NCI-H82 treated with DMSO at 0.1 percent for 48 hours (cell line): ENCODE results near the gene CNOT8.
"Not testable (repeated sequence)": the region's sequence is repeated elsewhere in the genome, so short reads cannot be mapped to it uniquely, and the experiment has no call there.

ENCODE experiments used
- DNase-seq: peaks from one replicate; lab custom pipeline; 2025; ENCODE audit not compliant: unreplicated experiment; lab: John Stamatoyannopoulos, UW

Gene CNOT8

DNA sequence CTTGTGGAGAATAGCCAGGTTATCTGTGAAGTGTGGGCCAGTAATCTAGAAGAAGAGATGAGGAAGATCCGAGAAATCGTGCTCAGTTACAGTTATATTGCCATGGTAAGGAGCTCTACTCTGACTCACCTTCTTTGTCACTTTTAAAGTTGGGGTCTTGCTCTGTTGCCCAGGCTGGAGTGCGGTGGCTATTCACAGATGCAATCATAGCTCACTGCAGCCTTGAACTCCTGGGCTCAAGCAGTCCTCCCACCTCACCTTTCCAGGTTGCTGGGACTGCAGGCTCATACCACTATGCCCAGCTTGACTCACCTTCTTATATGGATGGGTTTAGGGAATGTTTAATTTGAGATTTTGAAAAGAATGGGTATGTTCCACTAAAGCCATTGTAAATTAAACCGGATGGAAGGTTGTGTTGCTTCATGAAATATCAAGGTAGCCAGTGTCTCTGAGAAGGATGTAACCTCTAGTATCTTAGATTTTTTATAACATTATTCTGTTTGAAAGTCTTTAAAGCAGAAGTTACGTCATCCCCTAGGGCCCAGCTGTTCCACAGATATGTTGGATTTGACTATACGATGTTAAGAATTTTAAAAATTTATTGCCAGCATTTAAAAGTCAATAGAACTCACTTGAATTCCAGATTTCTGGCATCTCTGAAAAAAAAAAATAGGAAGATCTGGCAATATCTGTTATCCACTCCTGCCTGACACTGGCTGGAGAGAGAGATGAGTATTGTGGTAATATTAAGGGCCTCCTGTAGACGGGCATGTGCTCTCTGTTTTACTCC is 5.1 kb downstream of the CNOT8 start:
- no peak for DNase-seq

DNA sequence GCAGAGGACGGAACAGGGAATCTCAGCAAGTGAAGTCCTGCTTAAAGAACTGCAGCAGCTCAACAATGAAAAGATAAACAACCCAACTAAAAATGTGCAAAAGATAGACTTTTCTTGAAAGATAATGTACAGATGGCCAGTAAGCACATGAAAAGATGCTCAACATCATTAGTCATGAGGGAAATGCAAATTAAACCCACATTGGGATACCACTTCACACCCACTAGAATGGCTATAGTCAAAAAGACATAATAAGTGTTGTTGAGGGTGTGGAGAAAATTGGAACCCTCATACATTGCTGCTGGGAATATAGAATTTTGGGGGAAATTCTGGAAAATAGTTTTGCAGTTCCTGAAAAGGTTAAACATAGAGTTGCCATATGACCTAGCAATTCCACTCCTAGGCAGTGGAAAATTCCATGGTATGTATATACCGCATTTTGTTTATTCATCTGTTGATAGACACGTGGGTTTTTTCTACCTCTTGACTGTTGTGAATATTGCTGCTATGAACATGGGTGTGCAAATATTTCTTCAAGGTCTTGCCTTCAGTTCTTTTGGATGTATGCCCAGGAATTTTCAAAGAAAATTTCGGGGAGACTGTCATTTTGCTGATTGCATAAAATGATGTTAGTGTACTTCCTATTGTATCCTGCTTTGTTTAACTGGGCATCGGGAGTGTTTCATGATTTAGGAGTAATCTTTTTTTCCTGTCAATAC is 7.2 kb downstream of the CNOT8 start:
- DNase-seq, result no peak

DNA sequence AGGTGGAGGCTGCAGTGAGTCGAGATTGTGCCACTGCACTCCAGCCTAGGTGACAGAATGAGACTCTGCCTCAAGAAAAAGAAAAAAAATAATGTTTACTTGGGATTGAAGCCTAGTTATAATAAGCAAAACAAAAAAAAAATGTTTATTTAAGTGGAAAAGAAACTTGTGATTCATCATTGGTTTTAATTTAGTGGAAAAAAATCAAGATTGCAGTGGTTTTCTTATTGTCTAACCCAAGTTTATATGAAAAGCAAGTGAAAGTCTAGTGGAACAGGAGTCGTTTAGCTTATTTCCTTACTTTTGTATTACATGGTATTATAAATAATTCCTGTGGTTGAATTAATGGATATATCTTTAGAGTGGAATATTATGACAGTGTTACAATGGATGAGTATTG is 8.4 kb downstream of the CNOT8 start:
- DNase-seq, result no peak

DNA sequence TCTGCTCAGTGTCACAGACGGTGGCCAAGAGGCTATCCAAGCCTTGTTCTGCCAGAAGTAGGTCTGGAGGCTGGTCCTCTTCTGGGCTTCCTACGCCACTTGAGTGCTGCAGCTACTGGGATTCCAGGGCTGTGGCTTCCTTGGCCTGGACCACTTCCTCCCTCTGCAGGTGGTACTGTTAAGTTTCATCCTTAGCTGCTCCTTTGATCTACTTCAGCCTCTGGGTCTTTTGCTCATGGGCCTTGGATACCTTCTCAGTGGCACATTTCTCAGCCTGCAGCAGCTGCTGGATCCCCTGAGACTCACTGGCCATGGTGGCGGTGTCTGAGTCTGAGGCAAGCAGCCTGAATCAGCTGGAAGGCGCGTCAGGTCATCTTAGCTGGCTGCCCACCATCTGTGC is 10.3 kb downstream of the CNOT8 start:
- DNase-seq, result no peak

DNA sequence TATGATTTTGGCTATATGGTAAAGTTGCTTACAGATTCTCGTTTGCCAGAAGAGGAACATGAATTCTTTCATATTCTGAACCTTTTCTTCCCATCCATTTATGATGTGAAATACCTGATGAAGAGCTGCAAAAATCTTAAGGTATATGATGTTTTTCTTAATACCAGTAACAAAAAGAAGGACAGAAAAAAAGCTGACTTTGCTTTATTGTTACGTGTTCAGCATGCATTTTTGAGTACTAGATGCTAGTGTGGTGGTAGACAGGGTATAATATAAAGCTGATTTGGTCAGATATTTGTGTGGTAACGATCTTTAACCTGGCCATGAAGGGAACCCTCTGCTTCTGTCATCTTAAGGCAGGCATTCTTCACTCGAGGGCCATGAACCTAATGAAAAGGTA is 13.3 kb downstream of the CNOT8 start:
- no peak for DNase-seq

DNA sequence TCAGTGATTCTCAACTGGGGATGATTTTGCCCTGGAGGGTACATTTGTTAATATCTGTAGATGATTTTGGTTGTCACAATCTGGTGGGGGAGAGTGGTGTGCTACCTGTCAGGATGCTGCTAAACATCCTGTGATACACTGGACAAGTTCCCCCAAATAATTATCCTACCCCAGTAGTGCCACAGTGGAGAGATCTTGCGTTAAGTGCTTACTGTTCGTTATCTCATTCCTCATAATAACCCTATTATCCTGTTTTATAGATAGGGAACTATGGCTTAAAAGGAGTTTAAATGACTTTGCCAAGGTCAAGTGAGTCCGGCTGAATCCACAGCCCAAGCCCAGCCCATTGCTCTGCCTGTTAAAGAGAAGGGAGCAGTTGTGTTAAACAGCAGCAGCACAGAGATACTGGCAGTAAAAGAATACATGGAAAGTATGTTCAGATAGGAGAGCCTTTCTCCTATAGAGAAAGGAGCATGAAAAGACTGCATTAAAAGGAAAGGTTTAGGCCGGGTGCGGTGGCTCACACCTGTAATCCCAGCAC is 15.4 kb downstream of the CNOT8 start:
- DNase-seq, result no peak

DNA sequence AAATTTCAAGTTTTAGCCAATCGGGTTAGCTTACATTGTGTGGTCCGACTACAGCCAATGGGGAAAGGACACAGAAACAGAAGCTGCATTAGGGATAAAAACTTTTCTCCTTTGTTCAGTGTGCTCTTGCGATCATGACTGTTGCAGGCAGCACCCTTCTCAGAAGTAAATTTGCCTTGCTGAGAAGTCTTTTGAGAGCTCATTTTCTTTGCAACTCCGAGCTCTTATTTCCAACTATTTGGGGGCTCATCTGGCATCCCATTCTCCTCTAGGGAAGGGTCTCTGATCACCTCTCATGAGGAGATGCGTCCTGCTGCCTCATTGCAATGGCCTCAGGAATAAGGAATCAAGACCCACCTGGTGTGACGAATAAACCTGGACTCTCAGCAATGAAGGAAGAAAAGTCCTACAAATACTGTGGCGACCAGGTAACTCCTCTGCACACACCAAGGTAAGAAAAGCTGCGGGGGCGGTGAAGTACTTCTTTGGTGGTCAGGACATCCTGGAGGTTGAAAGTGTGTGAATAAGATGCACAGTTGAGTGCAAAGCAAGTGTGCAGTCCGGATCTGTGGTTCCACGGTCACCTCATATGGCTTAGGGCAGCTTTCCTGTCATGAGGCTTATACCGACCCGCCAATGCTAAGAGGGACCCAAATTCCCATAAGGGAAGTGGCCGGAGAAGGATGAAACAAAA is 20.4 kb downstream of the CNOT8 start:
- no peak for DNase-seq

DNA sequence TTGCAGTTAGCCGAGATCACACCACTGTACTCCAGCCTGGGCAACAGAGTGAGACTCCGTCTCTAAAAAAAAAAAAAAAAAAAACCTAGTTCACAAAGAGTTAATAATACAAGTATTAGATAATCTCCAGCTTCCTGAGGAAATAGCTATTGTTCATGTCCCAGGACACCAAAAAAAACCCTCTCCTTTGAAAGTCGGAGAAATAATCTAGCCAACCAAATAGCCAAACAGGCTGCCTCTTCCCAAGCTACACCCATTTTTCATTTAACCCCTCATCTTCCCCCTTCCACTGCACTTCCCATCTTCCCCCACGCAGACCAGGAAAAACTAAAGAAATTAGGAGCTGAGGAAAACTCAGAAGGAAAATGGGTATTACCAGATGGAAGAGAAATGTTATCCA is 23.6 kb downstream of the CNOT8 start:
- no peak for DNase-seq

DNA sequence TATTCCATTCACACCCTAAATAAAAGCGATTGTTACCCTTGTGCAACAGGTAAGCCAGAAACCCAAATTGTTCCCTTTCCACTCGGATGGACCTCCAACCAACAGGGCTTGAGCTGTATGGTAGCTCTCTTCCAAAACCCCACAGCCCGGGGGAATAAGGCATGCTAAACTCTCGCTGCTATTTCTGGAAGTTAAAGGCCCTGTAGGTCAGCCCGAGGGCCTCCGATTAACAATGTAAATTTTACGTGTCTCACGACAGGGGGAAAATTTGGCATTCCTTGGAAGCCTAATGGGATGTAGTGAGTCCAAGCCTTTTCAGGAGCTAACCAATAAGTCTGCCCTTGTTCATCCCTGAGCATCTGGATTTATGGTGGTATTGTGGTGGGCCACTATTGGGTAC is 26.0 kb downstream of the CNOT8 start:
- DNase-seq, result no peak

DNA sequence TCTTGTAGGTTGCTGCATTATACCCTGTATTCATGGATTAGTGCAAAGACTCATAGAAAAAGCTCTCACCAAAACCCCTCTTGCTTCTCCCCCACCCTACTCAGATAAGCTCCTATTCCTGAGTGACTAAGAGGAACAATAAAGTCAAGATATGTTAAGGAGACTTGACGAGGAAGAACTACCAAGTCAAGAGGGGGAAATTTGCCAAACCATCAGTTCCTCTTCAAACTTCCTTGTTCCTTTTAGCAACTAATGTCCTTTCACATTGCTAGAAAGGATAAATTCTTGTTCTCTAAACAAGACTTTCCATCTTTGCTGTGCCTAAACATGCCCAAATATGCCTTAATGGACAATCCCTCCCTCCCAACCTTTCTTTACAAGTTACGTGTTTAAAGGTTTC is 27.0 kb downstream of the CNOT8 start:
- no peak for DNase-seq

DNA sequence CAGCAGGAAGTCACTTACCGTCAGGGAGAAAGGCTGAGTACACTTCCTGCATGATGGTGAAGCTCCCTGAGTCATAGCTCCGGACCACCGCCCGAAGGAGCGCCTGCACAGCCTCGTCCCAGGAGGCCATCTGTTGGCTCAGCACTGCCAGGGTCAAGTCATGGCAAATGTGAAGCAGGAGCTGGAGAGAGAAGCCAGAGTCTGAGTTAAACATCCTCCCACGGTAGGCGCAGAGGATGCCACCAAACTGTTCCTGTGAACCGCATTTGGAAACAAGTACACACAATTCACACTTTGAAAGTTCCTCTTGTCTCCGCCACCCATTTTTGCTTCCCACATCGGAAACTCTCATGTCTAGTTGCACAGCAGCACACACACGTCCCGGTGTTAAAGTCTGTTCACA is 33.9 kb downstream of the CNOT8 start:
- no peak for DNase-seq

DNA sequence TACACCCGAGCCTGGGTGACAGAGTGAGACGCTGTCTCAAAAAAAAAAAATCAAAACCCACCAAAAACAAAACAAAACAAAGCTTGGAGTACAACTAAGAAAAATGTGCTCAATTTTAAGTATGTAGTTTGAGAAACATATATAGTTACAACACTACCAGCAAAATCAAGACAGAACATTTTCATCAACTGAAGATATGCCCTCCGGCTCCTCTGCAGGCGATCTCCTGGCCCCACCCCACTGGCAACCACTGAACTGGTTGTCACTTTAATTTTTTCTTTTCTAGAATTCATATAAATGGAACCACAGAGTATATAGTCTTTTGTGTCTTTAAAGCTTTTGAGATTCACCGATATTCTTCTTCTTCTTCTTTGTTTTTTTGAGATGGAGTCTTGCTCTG is 35.0 kb downstream of the CNOT8 start:
- DNase-seq, result no peak

DNA sequence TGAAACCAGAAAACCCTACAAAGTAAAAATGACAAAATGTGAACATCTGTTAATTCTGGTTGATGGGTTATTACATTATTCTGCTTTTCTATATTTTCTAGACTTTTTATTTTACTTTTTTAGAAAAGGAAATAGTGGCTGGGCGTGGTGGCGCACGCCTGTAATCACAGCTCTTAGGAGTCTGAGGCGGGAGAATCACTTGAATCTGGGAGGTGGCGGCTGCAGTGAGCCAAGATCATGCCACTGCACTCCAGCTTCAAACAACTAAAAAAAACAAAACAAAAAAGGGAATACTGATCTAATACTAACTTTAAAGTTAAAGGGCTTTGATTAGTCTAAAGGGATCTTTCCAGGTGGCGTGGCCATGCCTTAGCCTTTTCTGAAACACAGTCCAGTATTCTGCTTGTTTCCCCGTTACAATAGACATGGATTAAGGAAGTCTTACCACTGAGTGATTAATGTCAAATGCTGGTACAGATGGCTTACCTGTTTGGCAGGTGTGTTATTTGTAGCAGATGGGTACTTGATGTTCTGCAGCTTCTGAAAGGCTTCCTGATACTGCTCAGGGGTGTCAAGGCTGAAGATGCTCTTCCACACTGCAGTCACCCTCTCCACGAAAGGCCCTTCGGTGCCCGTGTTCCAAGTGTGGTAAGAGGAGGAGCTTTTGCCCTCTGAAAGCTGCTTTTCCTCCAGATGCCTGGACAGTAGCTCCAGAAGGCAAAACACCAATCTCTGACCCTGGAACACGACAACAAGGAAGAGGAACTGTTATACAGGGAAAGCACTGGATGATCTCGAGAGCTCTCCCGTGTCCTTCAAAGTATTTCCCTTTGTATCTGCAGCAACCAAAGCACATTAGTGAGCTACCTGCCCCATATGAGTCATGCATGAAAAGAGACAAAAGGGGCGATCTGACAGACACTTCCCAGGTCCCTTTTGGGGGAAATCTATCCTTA is 37.5 kb downstream of the CNOT8 start:
- DNase-seq, result no peak

DNA sequence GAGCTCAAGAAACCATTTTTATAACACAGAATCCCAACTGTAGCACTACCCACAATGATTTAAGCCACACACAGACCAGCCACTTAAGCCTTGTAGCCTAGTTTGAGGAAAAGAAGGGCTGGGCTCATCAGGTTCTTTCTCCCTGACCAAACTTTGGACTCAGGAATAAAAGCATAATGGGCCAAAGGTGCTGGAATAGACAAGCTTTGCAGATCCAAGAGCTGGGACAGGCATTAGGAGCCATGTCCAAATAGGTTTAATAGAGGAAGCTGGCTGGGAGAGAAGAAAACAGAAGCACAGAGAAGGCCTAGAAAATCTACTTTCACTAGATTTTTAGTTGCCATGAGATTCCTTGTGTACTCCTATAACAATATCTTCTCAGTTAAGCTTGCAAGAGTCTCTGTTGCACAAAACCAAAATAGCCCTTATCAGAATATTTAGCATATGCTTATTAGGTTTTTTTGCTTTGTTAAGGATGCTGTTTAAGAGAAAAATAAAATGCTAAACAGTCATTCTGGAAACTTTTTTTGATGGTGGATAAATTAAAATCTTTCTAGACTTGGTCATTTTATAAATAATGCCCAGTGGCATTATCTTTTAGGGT is 38.2 kb downstream of the CNOT8 start:
- no peak for DNase-seq

DNA sequence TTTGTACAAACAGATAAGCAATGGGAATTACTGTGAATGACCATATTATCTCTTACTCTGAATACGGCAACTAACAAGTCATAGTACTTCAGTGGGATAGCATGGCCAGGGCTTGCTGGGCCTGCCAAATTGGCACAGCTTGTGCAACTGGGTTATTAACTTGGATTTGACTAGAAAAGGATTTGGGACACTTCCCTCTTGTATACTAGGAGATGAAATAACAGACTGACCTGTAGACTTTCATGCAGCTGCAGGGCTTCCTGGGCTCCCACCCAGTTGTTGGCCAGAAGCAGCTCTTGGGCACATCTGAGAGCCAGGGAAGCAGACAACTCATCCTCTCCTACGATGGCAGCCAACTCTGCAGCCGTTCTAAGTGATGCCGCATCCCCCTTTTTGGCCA is 39.8 kb downstream of the CNOT8 start:
- no peak for DNase-seq

DNA sequence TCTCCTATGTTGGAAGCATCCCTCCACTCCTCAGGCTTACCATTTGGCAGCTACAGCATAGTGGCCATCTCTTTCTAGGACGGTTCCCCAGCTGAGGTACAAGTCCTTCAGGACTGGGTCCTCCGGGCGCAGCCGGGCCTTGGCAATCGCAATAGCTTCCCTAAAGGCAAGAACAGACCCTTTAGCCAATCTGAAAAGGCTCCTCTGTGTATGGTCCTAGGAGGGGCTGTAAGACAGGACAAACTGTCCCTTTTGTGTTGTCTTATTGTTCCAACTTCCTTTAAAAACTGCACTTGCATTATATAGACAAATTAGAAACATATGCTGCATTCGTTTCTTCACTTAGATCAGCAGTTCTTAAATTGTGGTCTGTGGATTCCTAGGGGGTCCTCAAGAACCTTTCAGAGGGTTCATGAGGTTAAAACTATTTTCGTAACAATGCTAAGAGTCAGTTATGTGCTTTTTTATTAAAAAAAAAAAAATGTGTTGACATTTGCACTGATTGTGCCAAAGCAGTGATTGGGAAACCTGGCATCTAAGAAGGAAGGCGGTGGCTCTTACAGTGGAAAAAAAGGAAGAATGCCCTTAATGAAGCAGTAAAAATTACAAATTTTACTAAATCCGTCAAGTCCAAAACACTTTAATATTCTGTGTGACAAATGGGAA is 40.9 kb downstream of the CNOT8 start:
- no peak for DNase-seq

DNA sequence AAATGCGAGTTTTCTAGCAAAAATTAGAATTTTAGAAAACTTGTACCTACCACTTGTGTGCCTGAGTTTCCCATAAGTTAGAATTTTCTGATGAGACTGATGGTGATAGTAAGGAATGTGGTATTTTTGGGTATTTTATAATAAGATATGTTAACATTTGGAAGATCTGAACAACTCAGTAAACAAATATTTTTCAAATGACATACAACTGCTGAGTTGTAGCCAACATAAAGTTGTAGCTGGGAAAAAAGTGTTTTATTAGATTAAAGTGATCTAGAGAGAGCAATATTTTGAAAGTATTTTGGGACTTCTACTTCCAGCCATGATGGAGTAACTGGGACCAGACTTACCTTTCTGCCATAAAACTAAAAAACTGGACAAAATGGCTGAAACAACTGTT is 41.6 kb downstream of the CNOT8 start:
- no peak for DNase-seq

DNA sequence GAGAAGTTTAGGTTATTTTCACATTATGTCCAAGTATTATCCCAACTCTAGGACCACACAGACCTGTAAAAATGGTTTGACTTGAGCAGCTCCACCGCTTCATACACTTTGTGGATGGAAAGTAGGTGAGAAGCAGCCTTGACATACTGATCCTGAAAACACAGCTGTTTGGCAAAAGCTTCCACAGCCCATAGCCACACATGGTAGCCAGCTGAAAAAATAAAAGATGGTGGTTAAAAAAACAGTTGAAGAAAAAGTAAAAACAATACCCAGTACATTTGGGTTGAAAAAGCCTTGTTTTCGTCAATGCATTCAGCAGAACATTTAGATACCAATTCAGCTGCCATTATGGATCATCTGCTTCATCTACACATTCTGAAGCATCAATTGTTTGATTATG is 42.8 kb downstream of the CNOT8 start:
- no peak for DNase-seq

DNA sequence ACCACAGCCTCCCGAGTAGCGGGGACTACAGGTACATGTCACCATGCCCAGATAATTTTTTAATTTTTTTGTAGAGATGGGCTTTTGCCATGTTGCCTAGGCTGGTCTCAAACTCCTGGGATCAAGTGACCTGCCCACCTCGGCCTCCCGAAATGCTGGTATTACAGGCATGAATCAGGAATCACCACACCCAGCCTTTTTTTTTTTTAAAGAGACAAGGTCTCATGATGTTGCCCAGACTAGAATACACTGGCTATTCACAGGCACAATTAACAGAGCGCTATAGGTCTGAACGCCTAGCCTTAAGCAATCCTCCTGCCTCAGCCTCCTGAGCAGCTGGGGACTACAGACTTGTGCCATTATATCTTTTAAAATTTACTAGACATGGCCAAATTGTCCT is 43.5 kb downstream of the CNOT8 start:
- DNase-seq, result no peak

DNA sequence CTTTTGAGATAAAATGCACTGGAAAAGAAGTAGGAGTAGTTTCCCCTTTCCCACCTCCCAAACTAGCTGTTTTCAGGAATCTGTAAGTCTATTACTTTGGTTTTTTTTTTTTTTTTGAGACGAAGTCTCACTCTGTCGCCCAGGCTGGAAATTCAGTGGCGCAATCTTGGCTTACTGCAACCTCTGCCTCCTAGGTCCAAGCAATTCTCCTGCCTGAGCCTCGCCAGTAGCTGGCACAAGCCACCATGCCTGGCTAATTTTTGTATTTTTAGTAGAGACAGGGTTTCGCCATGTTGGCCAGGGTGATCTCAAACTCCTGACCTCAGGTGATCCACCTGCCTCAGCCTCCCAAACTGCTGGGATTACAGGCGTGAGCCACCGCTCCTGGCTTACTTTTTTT is 47.2 kb downstream of the CNOT8 start:
- not testable (repeated sequence) for DNase-seq
